ENCODE results near the gene GID8.

The GID8 gene

GRCh38 chr20:62940875-62941274 is 2.9 kb downstream of the GID8 start:
- Histone ChIP-seq H3K9ac (ENCODE audit: low read depth, low read length) (no peak overlapping the region), H3K9me3 (ENCODE audit: control insufficient read depth, insufficient read depth, low read length) (no peaks in the 10 kb centered on the region), H3K4me1 (ENCODE audit: control insufficient read depth, insufficient read depth, low read length) (peaks cover 2% of the 10 kb centered on the region), H3K27me3 (ENCODE audit: control insufficient read depth, insufficient read depth, low read length) (no peaks in the 10 kb centered on the region), H3K36me3 (ENCODE audit: control insufficient read depth, insufficient read depth, low read length) (peaks cover 39% of the 10 kb centered on the region), H3K4me3 (ENCODE audit: low read depth, low read length) (no peak overlapping the region)

GRCh38 chr20:62941792-62942191 is 3.8 kb downstream of the GID8 start:
- no peak overlapping the region for H3K9ac ChIP-seq (ENCODE audit: low read depth, low read length)
- H3K27me3 ChIP-seq (ENCODE audit: control insufficient read depth, insufficient read depth, low read length), result no peaks in the 10 kb centered on the region
- H3K9me3 ChIP-seq (ENCODE audit: control insufficient read depth, insufficient read depth, low read length), result no peaks in the 10 kb centered on the region
- H3K4me1 ChIP-seq (ENCODE audit: control insufficient read depth, insufficient read depth, low read length), result peaks cover 2% of the 10 kb centered on the region
- H3K4me3 ChIP-seq (ENCODE audit: low read depth, low read length), result no peak overlapping the region
- H3K36me3 ChIP-seq (ENCODE audit: control insufficient read depth, insufficient read depth, low read length), result peaks cover 48% of the 10 kb centered on the region

GRCh38 chr20:62942456-62942855 is 4.5 kb downstream of the GID8 start:
- Histone ChIP-seq H3K36me3 (ENCODE audit: control insufficient read depth, insufficient read depth, low read length) (peaks cover 52% of the 10 kb centered on the region), H3K27me3 (ENCODE audit: control insufficient read depth, insufficient read depth, low read length) (no peaks in the 10 kb centered on the region), H3K9ac (ENCODE audit: low read depth, low read length) (no peak overlapping the region), H3K4me1 (ENCODE audit: control insufficient read depth, insufficient read depth, low read length) (peaks cover 2% of the 10 kb centered on the region), H3K9me3 (ENCODE audit: control insufficient read depth, insufficient read depth, low read length) (no peaks in the 10 kb centered on the region), H3K4me3 (ENCODE audit: low read depth, low read length) (no peak overlapping the region)

- Histone ChIP-seq H3K9ac (ENCODE audit: low read depth, low read length) (no peak overlapping the region), H3K9me3 (ENCODE audit: control insufficient read depth, insufficient read depth, low read length) (no peaks in the 10 kb centered on the region), H3K27me3 (ENCODE audit: control insufficient read depth, insufficient read depth, low read length) (no peaks in the 10 kb centered on the region), H3K4me1 (ENCODE audit: control insufficient read depth, insufficient read depth, low read length) (peaks cover 2% of the 10 kb centered on the region), H3K4me3 (ENCODE audit: low read depth, low read length) (no peak overlapping the region), H3K36me3 (ENCODE audit: control insufficient read depth, insufficient read depth, low read length) (peaks cover 54% of the 10 kb centered on the region)
These were observed 5.4 kb downstream of the GID8 start for GRCh38 chr20:62943396-62943795.

GRCh38 chr20:62944184-62944583 is 6.2 kb downstream of the GID8 start:
- peaks cover 59% of the 10 kb centered on the region for H3K36me3 ChIP-seq (ENCODE audit: control insufficient read depth, insufficient read depth, low read length)
- no peak overlapping the region for H3K9ac ChIP-seq (ENCODE audit: low read depth, low read length)
- no peak overlapping the region for H3K4me3 ChIP-seq (ENCODE audit: low read depth, low read length)
- H3K9me3 ChIP-seq (ENCODE audit: control insufficient read depth, insufficient read depth, low read length), result no peaks in the 10 kb centered on the region
- H3K4me1 ChIP-seq (ENCODE audit: control insufficient read depth, insufficient read depth, low read length), result no peaks in the 10 kb centered on the region
- no peaks in the 10 kb centered on the region for H3K27me3 ChIP-seq (ENCODE audit: control insufficient read depth, insufficient read depth, low read length)

- H3K4me1 ChIP-seq (ENCODE audit: control insufficient read depth, insufficient read depth, low read length), result no peaks in the 10 kb centered on the region
- H3K9me3 ChIP-seq (ENCODE audit: control insufficient read depth, insufficient read depth, low read length), result no peaks in the 10 kb centered on the region
- no peak overlapping the region for H3K4me3 ChIP-seq (ENCODE audit: low read depth, low read length)
- H3K9ac ChIP-seq (ENCODE audit: low read depth, low read length), result no peak overlapping the region
- peaks cover 60% of the 10 kb centered on the region for H3K36me3 ChIP-seq (ENCODE audit: control insufficient read depth, insufficient read depth, low read length)
- H3K27me3 ChIP-seq (ENCODE audit: control insufficient read depth, insufficient read depth, low read length), result no peaks in the 10 kb centered on the region
These were observed 6.8 kb downstream of the GID8 start for GRCh38 chr20:62944746-62945145.

GRCh38 chr20:62945771-62946339 is 7.9 kb downstream of the GID8 start:
- no peaks in the 10 kb centered on the region for H3K9me3 ChIP-seq (ENCODE audit: control insufficient read depth, insufficient read depth, low read length)
- H3K9ac ChIP-seq (ENCODE audit: low read depth, low read length), result no peak overlapping the region
- H3K4me1 ChIP-seq (ENCODE audit: control insufficient read depth, insufficient read depth, low read length), result no peaks in the 10 kb centered on the region
- H3K27me3 ChIP-seq (ENCODE audit: control insufficient read depth, insufficient read depth, low read length), result no peaks in the 10 kb centered on the region
- peaks cover 71% of the 10 kb centered on the region for H3K36me3 ChIP-seq (ENCODE audit: control insufficient read depth, insufficient read depth, low read length)
- no peak overlapping the region for H3K4me3 ChIP-seq (ENCODE audit: low read depth, low read length)

- H3K9ac ChIP-seq (ENCODE audit: low read depth, low read length), result no peak overlapping the region
- no peaks in the 10 kb centered on the region for H3K4me1 ChIP-seq (ENCODE audit: control insufficient read depth, insufficient read depth, low read length)
- H3K27me3 ChIP-seq (ENCODE audit: control insufficient read depth, insufficient read depth, low read length), result no peaks in the 10 kb centered on the region
- H3K9me3 ChIP-seq (ENCODE audit: control insufficient read depth, insufficient read depth, low read length), result no peaks in the 10 kb centered on the region
- peaks cover 67% of the 10 kb centered on the region for H3K36me3 ChIP-seq (ENCODE audit: control insufficient read depth, insufficient read depth, low read length)
- H3K4me3 ChIP-seq (ENCODE audit: low read depth, low read length), result no peak overlapping the region
These were observed 9.0 kb downstream of the GID8 start for GRCh38 chr20:62946918-62947317.

- Histone ChIP-seq H3K27me3 (ENCODE audit: control insufficient read depth, insufficient read depth, low read length) (no peaks in the 10 kb centered on the region), H3K9me3 (ENCODE audit: control insufficient read depth, insufficient read depth, low read length) (no peaks in the 10 kb centered on the region), H3K36me3 (ENCODE audit: control insufficient read depth, insufficient read depth, low read length) (peaks cover 62% of the 10 kb centered on the region), H3K9ac (ENCODE audit: low read depth, low read length) (no peak overlapping the region), H3K4me1 (ENCODE audit: control insufficient read depth, insufficient read depth, low read length) (no peaks in the 10 kb centered on the region), H3K4me3 (ENCODE audit: low read depth, low read length) (no peak overlapping the region)
These were observed 9.8 kb downstream of the GID8 start for GRCh38 chr20:62947532-62948300.

GRCh38 chr20:62949153-62949821 is 11.3 kb downstream of the GID8 start:
- H3K9me3 ChIP-seq (ENCODE audit: control insufficient read depth, insufficient read depth, low read length), result no peaks in the 10 kb centered on the region
- peaks cover 51% of the 10 kb centered on the region for H3K36me3 ChIP-seq (ENCODE audit: control insufficient read depth, insufficient read depth, low read length)

GRCh38 chr20:62949962-62950361 is 12.0 kb downstream of the GID8 start:
- Histone ChIP-seq H3K9ac (ENCODE audit: low read depth, low read length) (no peak overlapping the region), H3K4me1 (ENCODE audit: control insufficient read depth, insufficient read depth, low read length) (peaks cover 5% of the 10 kb centered on the region), H3K27me3 (ENCODE audit: control insufficient read depth, insufficient read depth, low read length) (no peaks in the 10 kb centered on the region), H3K36me3 (ENCODE audit: control insufficient read depth, insufficient read depth, low read length) (peaks cover 45% of the 10 kb centered on the region), H3K9me3 (ENCODE audit: control insufficient read depth, insufficient read depth, low read length) (no peaks in the 10 kb centered on the region), H3K4me3 (ENCODE audit: low read depth, low read length) (no peak overlapping the region)

More at GRCh38 chr20:62949153-62949821, 11.3 kb downstream of the GID8 start:
- Histone ChIP-seq H3K27me3 (ENCODE audit: control insufficient read depth, insufficient read depth, low read length) (no peaks in the 10 kb centered on the region), H3K9ac (ENCODE audit: low read depth, low read length) (no peak overlapping the region), H3K4me3 (ENCODE audit: low read depth, low read length) (no peak overlapping the region), H3K4me1 (ENCODE audit: control insufficient read depth, insufficient read depth, low read length) (peaks cover 5% of the 10 kb centered on the region)

GRCh38 chr20:62950741-62951140 is 12.8 kb downstream of the GID8 start:
- H3K27me3 ChIP-seq (ENCODE audit: control insufficient read depth, insufficient read depth, low read length), result no peaks in the 10 kb centered on the region
- H3K4me3 ChIP-seq (ENCODE audit: low read depth, low read length), result no peak overlapping the region
- no peak overlapping the region for H3K9ac ChIP-seq (ENCODE audit: low read depth, low read length)
- H3K9me3 ChIP-seq (ENCODE audit: control insufficient read depth, insufficient read depth, low read length), result no peaks in the 10 kb centered on the region
- H3K36me3 ChIP-seq (ENCODE audit: control insufficient read depth, insufficient read depth, low read length), result peaks cover 37% of the 10 kb centered on the region
- peaks cover 5% of the 10 kb centered on the region for H3K4me1 ChIP-seq (ENCODE audit: control insufficient read depth, insufficient read depth, low read length)
